CD4-positive, CD25-positive, alpha-beta regulatory T cell (primary cell): ENCODE measurements around the gene PC. TPM values are rescaled to one million over a fixed set of nuclear protein-coding genes. Genes with fewer than 3 reads are reported as not detected.

Experiments
- ATAC-seq, 2 donors: fragments of 150-1000 bp; cut with Tn5 transposase; one replicate each; pipeline ENCODE4 v1.10.0; 2021; ENCODE audit warnings: low read depth in 2 of 2, moderate number of reproducible peaks in 2 of 2, moderate library complexity in 1 of 2
- DNase-seq, 3 donors: peaks; one replicate each; pipeline versions ENCODE4 v3.0.0 to v3.0.0-alpha.2; 2012 to 2022; ENCODE audit warnings: mixed read lengths in 1 of 3
- H3K27ac ChIP-seq: one replicate; pipeline ENCODE4 v1.7.0; 2013; ENCODE audit warnings: mild to moderate bottlenecking, low read length; ENCODE audit not compliant: insufficient read depth, poor library complexity, severe bottlenecking
- H3K27me3 ChIP-seq: one replicate; pipeline ENCODE4 v1.7.0; 2013; ENCODE audit warnings: low read length; ENCODE audit not compliant: control insufficient read depth, insufficient read depth
- H3K36me3 ChIP-seq: one replicate; pipeline ENCODE4 v1.7.0; 2013; ENCODE audit warnings: mild to moderate bottlenecking, low read length, moderate library complexity; ENCODE audit not compliant: control insufficient read depth, insufficient read depth
- H3K4me1 ChIP-seq: 2 replicates; pipeline ENCODE4 v1.7.0; 2013; ENCODE audit warnings: mild to moderate bottlenecking, low read length; ENCODE audit not compliant: insufficient read depth, control insufficient read depth, poor library complexity, severe bottlenecking
- H3K4me3 ChIP-seq: one replicate; pipeline ENCODE4 v1.7.0; 2013; ENCODE audit warnings: low read depth, mild to moderate bottlenecking, low read length, moderate library complexity
- H3K9me3 ChIP-seq, 2 experiments: 1 replicate in 1 of 2; 2 replicates in 1 of 2; pipeline ENCODE4 v1.7.0; 2013; ENCODE audit warnings: low read length in 2 of 2, mild to moderate bottlenecking in 1 of 2, moderate library complexity in 1 of 2; ENCODE audit not compliant: control insufficient read depth in 2 of 2
- H3K27ac Mint-ChIP-seq, 3 donors: one replicate each; pipeline ENCODE4 v1.8.0; 2020 to 2022; ENCODE audit warnings: mild to moderate bottlenecking in 3 of 3, mixed read lengths in 3 of 3, moderate library complexity in 2 of 3
- H3K27me3 Mint-ChIP-seq: one replicate; pipeline ENCODE4 v1.8.0; 2022; ENCODE audit warnings: mild to moderate bottlenecking, mixed read lengths
- H3K36me3 Mint-ChIP-seq: one replicate; pipeline ENCODE4 v1.8.0; 2020; ENCODE audit warnings: mixed read lengths
- H3K4me1 Mint-ChIP-seq, 4 donors: one replicate each; pipeline ENCODE4 v1.8.0; 2020 to 2022; ENCODE audit warnings: mixed read lengths in 4 of 4, mild to moderate bottlenecking in 1 of 4
- H3K4me3 Mint-ChIP-seq, 4 donors: one replicate each; pipeline ENCODE4 v1.8.0; 2020 to 2022; ENCODE audit warnings: mild to moderate bottlenecking in 4 of 4, mixed read lengths in 4 of 4, moderate library complexity in 3 of 4
- H3K9me3 Mint-ChIP-seq, 7 donors: one replicate each; pipeline ENCODE4 v1.8.0; 2020 to 2022; ENCODE audit warnings: mixed read lengths in 7 of 7, mild to moderate bottlenecking in 3 of 7, moderate library complexity in 2 of 7
- polyA plus RNA-seq, 4 donors: library from polyadenylated mRNA; unstranded; fragments of 300-500 nt; fragmentation: Illumina TruSeq; gene quantifications; one replicate each; pipeline ENCODE4 v1.2.3, GENCODE V29; 2021
- total RNA-seq: library from RNA; stranded (reverse); gene quantifications from one replicate; pipeline ENCODE4 v1.2.3, GENCODE V29; 2022

The PC gene
- total and polyA plus RNA-seq, 5 donors from 2014 or later: 2.0 to 7.4 (median 4.6) TPM

DNA sequence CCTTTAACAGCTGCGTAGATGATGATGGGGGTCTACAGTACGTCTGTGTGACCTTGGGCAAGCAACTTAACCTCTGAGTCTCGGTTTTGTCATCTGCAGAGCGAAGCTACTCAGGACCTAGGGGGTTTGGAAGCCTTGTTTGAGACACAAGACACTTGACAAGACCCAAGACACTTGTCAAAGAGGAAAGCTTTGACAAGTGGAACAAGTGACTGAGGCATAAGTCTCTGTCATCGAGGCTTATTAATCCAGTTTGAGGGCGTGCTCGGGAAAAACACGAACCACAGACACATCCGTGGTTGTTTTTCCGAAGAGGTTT, 732 bp upstream of the PC start:
- ATAC-seq (no peak), DNase-seq (no peak)
- Histone ChIP-seq H3K27ac (peak overlapping the region; percentile 70), H3K9me3 (no peaks in the 10 kb centered on the region), H3K27me3 (no peaks in the 10 kb centered on the region), H3K4me3 (peak overlapping the region; percentile 84), H3K4me1 (peaks cover 13% of the 10 kb centered on the region), H3K36me3 (no peaks in the 10 kb centered on the region)
- H3K4me3 Mint-ChIP-seq: peak overlapping the region; percentile 92 to 95 (median 93)
- H3K27me3 Mint-ChIP-seq: peaks cover 11% of the 10 kb centered on the region
- H3K9me3 Mint-ChIP-seq: peaks cover 0 to 2% (median 0%) of the 10 kb centered on the region in 7 donors
- peak overlapping the region in 2 of 3 donors; percentile 66 to 81 for H3K27ac Mint-ChIP-seq
- H3K4me1 Mint-ChIP-seq: peaks cover 5 to 29% (median 18%) of the 10 kb centered on the region in 4 donors
- no peaks in the 10 kb centered on the region for H3K36me3 Mint-ChIP-seq

DNA sequence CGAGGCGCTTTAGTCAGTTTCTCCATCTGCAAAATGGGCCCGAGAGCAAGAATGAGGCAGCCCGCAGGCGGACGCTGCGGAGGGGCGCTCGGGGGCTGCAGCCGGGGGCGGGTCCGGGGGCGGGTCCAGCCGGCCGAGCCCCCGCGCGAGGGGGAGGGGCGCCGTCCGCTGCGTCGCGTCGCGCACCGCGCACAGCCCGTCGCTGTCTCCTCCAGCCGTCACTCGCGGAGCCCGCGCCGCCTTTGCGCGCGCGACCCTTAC, 282 bp downstream of the PC start:
- Mint-ChIP-seq H3K4me1 (peaks cover 5 to 29% (median 18%) of the 10 kb centered on the region in 4 donors), H3K36me3 (peaks cover 3% of the 10 kb centered on the region), H3K9me3 (peaks cover 0 to 2% (median 0%) of the 10 kb centered on the region in 7 donors), H3K27me3 (peaks cover 11% of the 10 kb centered on the region), H3K4me3 (peak overlapping the region; percentile 92 to 95 (median 93)), H3K27ac (peak overlapping the region in 2 of 3 donors; percentile 81 to 92)
- Histone ChIP-seq H3K4me3 (peak overlapping the region; percentile 44), H3K9me3 (no peaks in the 10 kb centered on the region), H3K4me1 (peaks cover 13% of the 10 kb centered on the region), H3K27ac (peak overlapping the region; percentile 70), H3K36me3 (no peaks in the 10 kb centered on the region), H3K27me3 (no peaks in the 10 kb centered on the region)
- ATAC-seq (peak; percentile 35), DNase-seq (no peak)

DNA sequence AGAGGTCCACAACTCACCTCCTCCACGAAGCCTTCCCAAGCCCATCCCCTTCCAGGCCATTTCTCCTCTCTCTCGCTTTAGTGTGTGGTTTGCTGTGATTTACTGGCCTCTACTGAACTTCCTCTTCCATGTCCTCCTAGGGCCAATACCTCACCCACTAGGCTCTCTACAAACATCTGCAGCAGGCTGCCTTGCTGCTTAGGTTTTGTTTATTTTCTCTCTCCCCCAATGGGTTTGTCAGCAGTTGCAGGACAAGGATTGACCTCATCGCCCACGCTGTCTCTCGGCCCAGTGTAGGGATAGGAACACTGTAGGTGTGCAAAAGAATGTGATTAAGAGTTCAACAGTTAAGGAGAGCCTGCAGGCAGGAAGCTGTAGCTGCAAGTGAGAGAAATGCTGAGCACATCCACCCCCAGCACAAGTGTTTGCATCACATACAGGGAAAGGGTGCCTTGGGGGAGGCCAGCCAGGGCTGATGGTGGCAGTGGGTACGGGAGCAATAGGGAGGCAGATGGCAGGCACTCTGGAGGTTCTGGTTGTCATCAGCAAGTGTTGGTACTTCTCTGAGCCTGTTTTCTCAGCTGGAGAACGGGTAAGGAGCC, 1.4 kb downstream of the PC start:
- ATAC-seq (no peak), DNase-seq (peak in 1 of 3 donors; percentile 25)
- Mint-ChIP-seq H3K4me3 (peak overlapping the region; percentile 85 to 95 (median 94)), H3K27ac (peak overlapping the region in 2 of 3 donors; percentile 48 to 76), H3K9me3 (peaks cover 0 to 2% (median 0%) of the 10 kb centered on the region in 7 donors), H3K27me3 (peaks cover 11% of the 10 kb centered on the region), H3K4me1 (peaks cover 5 to 29% (median 18%) of the 10 kb centered on the region in 4 donors), H3K36me3 (peaks cover 5% of the 10 kb centered on the region)
- H3K27me3 ChIP-seq: no peaks in the 10 kb centered on the region
- H3K27ac ChIP-seq: no peak overlapping the region
- H3K9me3 ChIP-seq: no peaks in the 10 kb centered on the region
- no peaks in the 10 kb centered on the region for H3K36me3 ChIP-seq
- peaks cover 13% of the 10 kb centered on the region for H3K4me1 ChIP-seq
- H3K4me3 ChIP-seq: no peak overlapping the region

DNA sequence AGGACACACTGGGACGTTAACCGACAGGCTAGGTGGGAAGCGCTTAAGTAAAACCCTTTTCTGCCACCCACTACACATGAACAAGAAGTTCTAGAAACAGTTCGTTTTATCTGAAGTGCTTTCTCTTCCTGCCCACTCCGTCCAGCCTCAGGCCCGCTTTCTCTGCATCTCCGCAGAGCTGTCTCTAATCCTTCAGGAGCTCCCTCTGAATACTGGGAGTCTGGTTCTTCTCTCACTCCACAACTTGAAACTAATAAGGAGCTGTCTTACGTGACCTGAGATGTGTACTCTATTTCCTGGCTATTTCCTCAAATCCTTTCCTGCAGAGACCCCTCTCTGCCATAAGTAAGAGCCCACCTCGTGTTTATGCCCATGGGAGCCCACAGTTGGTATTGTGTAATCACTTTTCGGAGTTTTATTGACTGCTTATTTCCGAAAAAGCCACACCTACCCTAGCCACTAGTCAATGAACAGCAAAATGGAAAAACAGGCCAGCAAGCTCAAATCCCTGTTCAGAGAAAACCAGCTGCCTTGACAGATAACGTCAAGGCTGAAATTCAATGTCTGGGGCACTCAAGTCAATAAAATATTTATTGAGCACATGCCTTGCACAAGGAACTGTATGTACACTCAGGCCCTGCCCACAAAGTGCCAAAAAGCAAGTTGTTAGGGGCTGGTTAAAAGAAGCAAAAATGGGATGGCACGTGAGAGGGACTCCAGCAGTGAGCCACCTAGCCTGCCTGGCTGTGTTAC, 4.9 kb downstream of the PC start:
- H3K27ac Mint-ChIP-seq: no peak overlapping the region
- no peak for DNase-seq
- Histone ChIP-seq H3K27me3 (no peaks in the 10 kb centered on the region), H3K9me3 (no peaks in the 10 kb centered on the region), H3K27ac (no peak overlapping the region), H3K4me1 (peaks cover 6% of the 10 kb centered on the region), H3K36me3 (no peaks in the 10 kb centered on the region), H3K4me3 (no peak overlapping the region)
- peaks cover 5% of the 10 kb centered on the region for H3K36me3 Mint-ChIP-seq
- H3K4me1 Mint-ChIP-seq: peaks cover 0 to 16% (median 8%) of the 10 kb centered on the region in 4 donors
- no peak for ATAC-seq
- peaks cover 3% of the 10 kb centered on the region for H3K27me3 Mint-ChIP-seq
- no peak overlapping the region for H3K4me3 Mint-ChIP-seq
- H3K9me3 Mint-ChIP-seq: no peaks in the 10 kb centered on the region

DNA sequence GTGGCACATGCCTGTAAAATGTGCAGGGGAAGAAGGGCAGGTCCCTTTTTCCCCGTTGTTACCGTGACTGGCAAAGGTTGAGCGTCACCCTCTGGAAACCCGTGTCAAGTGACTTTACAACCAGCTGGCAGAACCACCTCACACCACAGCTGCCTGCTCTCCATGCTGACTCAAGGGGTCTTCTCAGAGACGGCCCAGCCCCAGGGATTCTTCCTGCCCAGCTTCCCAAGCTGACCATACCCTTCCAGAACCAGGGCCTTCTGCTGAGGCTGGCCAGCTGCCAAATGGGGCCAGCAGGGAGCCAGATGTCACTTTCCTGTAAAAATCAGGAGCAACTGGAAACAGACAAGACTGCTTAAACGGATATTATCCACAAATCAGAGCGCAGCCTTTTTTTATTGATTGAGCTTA, 6.3 kb downstream of the PC start:
- Histone ChIP-seq H3K9me3 (no peaks in the 10 kb centered on the region), H3K27me3 (no peaks in the 10 kb centered on the region), H3K36me3 (no peaks in the 10 kb centered on the region), H3K4me3 (no peak overlapping the region), H3K27ac (no peak overlapping the region), H3K4me1 (no peaks in the 10 kb centered on the region)
- Mint-ChIP-seq H3K4me1 (peaks cover 0 to 5% (median 2%) of the 10 kb centered on the region in 4 donors), H3K4me3 (peak overlapping the region in 2 of 4 donors; percentile 54 to 58), H3K36me3 (peaks cover 5% of the 10 kb centered on the region), H3K9me3 (no peaks in the 10 kb centered on the region), H3K27ac (no peak overlapping the region), H3K27me3 (no peaks in the 10 kb centered on the region)
- DNase-seq: no peak
- ATAC-seq: no peak

DNA sequence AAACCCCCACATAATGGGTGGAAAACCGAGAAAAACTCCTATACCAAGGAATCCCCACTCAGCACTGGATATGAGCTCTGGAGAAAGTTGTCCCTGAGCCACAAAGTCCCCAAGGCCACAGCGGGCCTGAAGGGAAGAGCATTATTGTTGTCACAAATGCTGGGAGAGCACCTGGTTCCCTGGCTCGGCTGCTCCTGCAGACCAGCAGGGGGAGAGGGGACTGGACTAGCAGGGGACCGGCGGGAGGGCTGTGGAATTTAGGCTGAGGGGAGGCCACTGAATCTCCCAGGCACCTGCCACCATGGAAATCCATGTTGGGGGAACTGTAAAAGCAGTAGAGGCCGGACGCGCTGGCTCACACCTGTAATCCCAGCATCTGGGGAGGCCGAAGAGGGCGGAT, 7.0 kb downstream of the PC start:
- Histone ChIP-seq H3K36me3 (no peaks in the 10 kb centered on the region), H3K4me3 (no peak overlapping the region), H3K9me3 (no peaks in the 10 kb centered on the region), H3K4me1 (no peaks in the 10 kb centered on the region), H3K27me3 (no peaks in the 10 kb centered on the region), H3K27ac (no peak overlapping the region)
- no peaks in the 10 kb centered on the region for H3K9me3 Mint-ChIP-seq
- ATAC-seq (no peak), DNase-seq (no peak)
- H3K4me3 Mint-ChIP-seq: peak overlapping the region in 1 of 4 donors; percentile 58
- no peak overlapping the region for H3K27ac Mint-ChIP-seq
- H3K36me3 Mint-ChIP-seq: peaks cover 5% of the 10 kb centered on the region
- peaks cover 0 to 3% (median 0%) of the 10 kb centered on the region in 4 donors for H3K4me1 Mint-ChIP-seq
- no peaks in the 10 kb centered on the region for H3K27me3 Mint-ChIP-seq

DNA sequence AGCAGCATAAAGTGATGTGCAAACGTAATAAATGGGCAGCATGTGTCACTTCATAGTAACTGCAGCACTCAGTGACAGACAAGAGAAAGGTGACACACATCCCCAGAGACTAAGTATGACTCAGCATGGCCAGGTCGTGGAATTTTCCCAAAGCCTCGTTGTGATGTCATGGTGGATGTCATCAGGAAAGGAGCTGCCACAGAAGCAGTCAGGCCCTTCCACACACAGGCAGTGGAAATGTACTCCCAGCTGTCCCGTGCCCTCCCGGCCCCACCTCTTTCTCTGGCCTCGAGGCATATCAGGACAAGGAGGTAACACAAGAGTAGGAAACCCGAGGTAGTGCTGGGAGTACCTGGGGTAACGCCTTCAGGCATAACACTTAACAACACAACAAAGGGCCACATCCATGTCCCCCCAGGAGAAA, 8.1 kb downstream of the PC start:
- no peak overlapping the region for H3K4me3 ChIP-seq
- H3K27ac ChIP-seq: no peak overlapping the region
- Mint-ChIP-seq H3K36me3 (peaks cover 5% of the 10 kb centered on the region), H3K4me1 (peaks cover 0 to 2% (median 0%) of the 10 kb centered on the region in 4 donors), H3K4me3 (no peak overlapping the region), H3K27me3 (no peaks in the 10 kb centered on the region), H3K27ac (no peak overlapping the region), H3K9me3 (no peaks in the 10 kb centered on the region)
- no peaks in the 10 kb centered on the region for H3K9me3 ChIP-seq
- peak in 1 of 3 donors; percentile 8 for DNase-seq
- no peak for ATAC-seq
- no peaks in the 10 kb centered on the region for H3K27me3 ChIP-seq
- no peaks in the 10 kb centered on the region for H3K4me1 ChIP-seq
- no peaks in the 10 kb centered on the region for H3K36me3 ChIP-seq
